Measurements from ENCODE around the gene SPEF1. TPM values are rescaled to one million over a fixed set of nuclear protein-coding genes. Genes with fewer than 3 reads are reported as not detected.
"Not testable (repeated sequence)": the region's sequence is repeated elsewhere in the genome, so short reads cannot be mapped to it uniquely, and the experiment has no call there.

SPEF1 gene
- total RNA-seq, 4 donors from 2014 or later = not detected

DNA sequence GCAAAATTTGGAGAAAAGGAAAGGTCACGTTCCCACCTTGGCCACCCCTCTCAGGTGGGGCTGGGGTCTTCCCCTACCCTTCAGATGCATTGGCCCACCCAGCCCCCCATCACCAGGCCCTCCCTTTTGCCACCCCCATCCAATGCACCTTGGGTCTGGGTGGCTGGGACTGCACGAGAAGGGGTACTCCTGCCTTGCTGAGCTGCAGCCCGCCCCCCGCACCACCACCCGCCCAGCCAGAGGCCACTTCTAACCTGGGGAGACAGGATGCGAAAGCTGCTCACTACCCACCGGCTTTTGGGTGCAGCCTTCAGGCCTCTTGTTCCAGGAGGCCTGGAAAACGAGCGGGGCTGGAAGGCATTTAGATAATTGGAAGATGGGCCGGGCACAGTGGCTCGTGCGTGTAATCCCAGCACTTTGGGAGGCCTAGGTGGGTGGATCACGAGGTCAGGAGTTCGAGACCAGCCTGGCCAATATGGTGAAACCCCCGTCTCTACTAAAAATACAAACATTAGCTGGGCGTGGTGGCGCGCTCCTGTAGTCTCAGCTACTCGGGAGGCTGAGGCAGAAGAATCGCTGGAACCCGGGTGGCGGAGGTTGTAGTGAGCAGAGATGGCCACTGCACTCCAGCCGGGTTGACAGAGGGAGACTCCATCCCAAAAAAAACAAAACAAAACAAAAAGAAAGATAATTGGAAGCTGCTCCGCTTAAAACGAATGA, 13.6 kb upstream of the SPEF1 start:
- Histone ChIP-seq H3K4me3 (peak overlapping the region; percentile 65), H3K27me3 (no peaks in the 10 kb centered on the region), H3K27ac (peak overlapping the region; percentile 94), H3K4me1 (peaks cover 49% of the 10 kb centered on the region), H3K36me3 (peaks cover 4% of the 10 kb centered on the region), H3K9me3 (no peaks in the 10 kb centered on the region)
- TF ChIP-seq POLR2A (IDR thresholded peaks at IDR 0.05) = no peak
- peak in 1 of 2 donors; percentile 72 for DNase-seq (ENCODE audit: low spot score in 2 of 2)
- WGBS = 82% methylated on average over 22 of the region's 25 CpGs

DNA sequence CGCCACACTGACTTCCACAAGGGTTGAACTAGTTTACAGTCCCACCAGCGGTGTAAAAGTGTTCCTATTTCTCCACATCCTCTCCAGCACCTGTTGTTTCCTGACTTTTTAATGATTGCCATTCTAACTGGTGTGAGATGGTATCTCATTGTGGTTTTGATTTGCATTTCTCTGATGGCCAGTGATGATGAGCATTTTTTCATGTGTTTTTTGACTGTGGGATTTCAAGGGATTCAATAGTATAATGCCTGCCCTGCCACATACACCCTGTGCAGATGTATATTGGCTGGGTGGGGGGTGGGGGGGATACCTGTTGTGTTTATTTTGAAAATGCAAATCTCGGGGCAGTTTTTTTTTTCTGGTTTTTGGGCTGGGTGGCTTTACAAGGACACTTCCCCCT, 12.9 kb upstream of the SPEF1 start:
- DNase-seq (ENCODE audit: low spot score in 2 of 2); H3K27ac ChIP-seq; H3K9me3 ChIP-seq; H3K36me3 ChIP-seq; H3K4me3 ChIP-seq; H3K27me3 ChIP-seq: not testable (repeated sequence)
- H3K4me1 ChIP-seq = peaks cover 42% of the 10 kb centered on the region
- WGBS = 82% methylated on average over 1 of the region's 3 CpGs

DNA sequence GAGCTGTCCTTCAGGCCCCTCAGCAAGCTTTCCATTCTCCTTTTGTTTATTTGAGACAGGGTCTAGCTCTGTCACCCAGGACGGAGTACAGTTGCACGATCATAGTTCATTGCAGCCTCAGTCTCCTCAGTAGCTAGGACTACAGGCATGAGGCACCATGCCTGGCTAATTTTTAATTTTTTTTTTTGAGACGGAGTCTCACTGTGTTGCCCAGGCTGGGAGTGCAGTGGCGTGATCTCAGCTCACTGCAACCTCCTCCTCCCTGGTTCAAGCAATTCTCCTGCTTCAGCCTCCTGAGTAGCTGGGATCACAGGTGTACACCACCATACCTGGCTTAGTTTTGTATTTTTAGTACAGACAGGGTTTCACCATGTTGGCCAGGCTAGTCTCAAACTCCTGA, 8.0 kb upstream of the SPEF1 start:
- peaks cover 36% of the 10 kb centered on the region for H3K4me1 ChIP-seq
- H3K4me3 ChIP-seq; H3K27ac ChIP-seq; H3K9me3 ChIP-seq; DNase-seq (ENCODE audit: low spot score in 2 of 2); H3K27me3 ChIP-seq; H3K36me3 ChIP-seq: not testable (repeated sequence)
- WGBS = 94% methylated on average over 4 of the region's 4 CpGs

DNA sequence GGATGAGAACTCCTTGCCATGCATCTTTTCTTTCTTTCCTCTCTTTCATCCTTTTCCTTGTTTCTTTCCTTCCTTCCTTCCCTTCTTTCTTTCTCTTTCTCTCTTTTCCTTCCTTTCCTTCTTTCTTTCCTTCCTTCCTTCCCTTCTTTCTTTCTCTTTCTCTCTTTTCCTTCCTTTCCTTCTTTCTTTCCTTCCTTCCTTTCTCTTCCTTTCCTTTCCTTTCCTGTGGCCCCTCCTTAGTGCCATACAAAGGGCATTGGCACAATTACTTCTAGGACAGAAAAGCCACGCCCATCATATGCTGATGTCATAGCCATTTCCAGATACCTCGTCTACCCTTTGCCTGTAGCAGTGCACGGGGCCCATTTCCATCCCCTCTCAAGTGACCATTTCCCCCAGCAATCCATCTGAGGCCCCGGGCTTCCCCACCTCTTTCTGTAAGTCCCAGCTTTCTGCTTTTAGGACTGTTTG, 7.5 kb upstream of the SPEF1 start:
- H3K9me3 ChIP-seq = no peaks in the 10 kb centered on the region
- WGBS = 50% methylated on average over 4 of the region's 4 CpGs

DNA sequence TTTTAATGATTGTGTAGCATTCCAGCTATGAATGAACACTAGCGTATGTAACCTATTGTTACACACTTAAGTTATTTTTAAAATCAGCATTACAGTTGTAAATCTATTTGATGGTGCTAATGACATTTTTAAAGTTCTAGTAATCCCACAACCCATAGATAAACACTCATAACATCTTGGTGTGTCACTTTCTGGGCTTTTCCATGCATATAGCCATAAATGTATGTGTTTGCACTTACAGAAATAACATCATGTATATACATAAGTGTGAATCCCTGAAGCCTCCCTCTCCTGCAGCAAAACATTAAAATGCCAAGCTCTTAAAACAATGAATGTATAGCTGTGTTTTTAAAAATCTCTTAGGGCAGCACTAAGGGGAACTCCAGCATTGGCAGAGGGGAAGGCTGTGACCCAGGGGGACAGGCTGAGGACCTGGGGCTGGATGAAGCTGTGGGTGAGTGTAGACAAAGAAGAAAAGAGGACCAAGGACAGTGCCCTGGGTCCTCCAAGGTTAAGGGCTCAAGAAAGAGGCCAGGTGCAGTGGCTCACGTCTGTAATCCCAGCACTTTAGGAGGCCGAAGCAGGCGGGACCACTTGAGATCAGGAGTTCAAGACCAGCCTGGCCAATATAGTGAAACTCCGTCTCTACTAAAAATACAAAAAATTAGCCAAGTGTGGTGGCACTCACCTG, 6.2 kb upstream of the SPEF1 start:
- no peaks in the 10 kb centered on the region for H3K27me3 ChIP-seq
- H3K4me3 ChIP-seq = peak overlapping the region; percentile 66
- H3K27ac ChIP-seq = no peak overlapping the region

More for the DNA sequence above, 7.5 kb upstream of the SPEF1 start:
- no peak for TF ChIP-seq POLR2A (IDR thresholded peaks at IDR 0.05)
- TF ChIP-seq POLR2AphosphoS5 (IDR thresholded peaks at IDR 0.05) = no peak
- TF ChIP-seq, protein P1, sequence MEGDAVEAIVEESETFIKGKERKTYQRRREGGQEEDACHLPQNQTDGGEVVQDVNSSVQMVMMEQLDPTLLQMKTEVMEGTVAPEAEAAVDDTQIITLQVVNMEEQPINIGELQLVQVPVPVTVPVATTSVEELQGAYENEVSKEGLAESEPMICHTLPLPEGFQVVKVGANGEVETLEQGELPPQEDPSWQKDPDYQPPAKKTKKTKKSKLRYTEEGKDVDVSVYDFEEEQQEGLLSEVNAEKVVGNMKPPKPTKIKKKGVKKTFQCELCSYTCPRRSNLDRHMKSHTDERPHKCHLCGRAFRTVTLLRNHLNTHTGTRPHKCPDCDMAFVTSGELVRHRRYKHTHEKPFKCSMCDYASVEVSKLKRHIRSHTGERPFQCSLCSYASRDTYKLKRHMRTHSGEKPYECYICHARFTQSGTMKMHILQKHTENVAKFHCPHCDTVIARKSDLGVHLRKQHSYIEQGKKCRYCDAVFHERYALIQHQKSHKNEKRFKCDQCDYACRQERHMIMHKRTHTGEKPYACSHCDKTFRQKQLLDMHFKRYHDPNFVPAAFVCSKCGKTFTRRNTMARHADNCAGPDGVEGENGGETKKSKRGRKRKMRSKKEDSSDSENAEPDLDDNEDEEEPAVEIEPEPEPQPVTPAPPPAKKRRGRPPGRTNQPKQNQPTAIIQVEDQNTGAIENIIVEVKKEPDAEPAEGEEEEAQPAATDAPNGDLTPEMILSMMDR (IDR thresholded peaks at IDR 0.05) = no peak
- no peak for TF ChIP-seq EP300 (IDR thresholded peaks at IDR 0.05)
- Histone ChIP-seq H3K27me3 (no peaks in the 10 kb centered on the region), H3K4me1 (peaks cover 41% of the 10 kb centered on the region), H3K36me3 (peaks cover 3% of the 10 kb centered on the region), H3K27ac (no peak overlapping the region), H3K4me3 (no peak overlapping the region)
- DNase-seq (ENCODE audit: low spot score in 2 of 2) = no peak

DNA sequence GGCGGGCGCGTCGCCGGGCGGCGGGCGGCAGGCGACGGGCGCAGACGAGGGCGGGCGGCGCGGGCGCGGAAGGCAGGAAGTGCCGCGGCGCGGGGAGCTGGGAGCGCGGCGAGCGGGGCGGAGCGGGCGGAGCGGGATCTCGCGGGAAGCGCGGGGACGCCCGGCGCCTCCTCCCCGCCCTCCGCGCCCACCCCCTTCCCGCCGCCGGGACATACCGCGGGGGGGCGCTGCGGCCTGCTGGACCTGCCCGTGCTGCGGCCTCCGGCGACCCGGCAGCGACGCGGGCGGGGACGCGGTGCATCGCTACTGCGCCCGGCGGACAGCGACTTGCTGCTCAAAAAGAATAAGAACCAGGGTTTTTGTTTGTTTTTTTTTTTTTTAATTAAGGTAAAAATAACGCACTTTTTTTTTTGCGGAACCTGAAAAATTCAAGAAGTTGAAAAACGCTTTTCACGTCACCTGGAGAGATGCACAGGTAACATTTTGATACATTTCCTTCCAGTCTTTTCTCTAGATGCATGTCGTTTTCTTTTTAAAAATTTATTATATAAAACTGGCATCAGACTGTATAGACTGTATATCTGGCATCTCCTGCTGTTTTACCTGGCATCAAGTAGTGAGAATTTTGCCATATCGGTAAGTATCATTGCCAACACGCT, 5.5 kb upstream of the SPEF1 start, which contains the start of gene CENPB:
CENPB (minus strand) TSS at position 76 of the 659 bp plus-strand sequence. CDS start 257 bp downstream, outside the sequence.
- TF ChIP-seq POLR2A (IDR thresholded peaks at IDR 0.05) (no peak), POLR2AphosphoS5 (IDR thresholded peaks at IDR 0.05) (peak in 1 of 3 donors; percentile 43), EP300 (IDR thresholded peaks at IDR 0.05) (no peak)
- TF ChIP-seq, protein P1 (IDR thresholded peaks at IDR 0.05) = peak; percentile 67 to 93
- 2% methylated on average over 29 of the region's 70 CpGs for WGBS

More for the DNA sequence above, 6.2 kb upstream of the SPEF1 start:
- peaks cover 53% of the 10 kb centered on the region for H3K4me1 ChIP-seq
- H3K9me3 ChIP-seq = no peaks in the 10 kb centered on the region
- H3K36me3 ChIP-seq = peaks cover 3% of the 10 kb centered on the region
- WGBS = 71% methylated on average over 5 of the region's 5 CpGs
- TF ChIP-seq EP300 (IDR thresholded peaks at IDR 0.05) (no peak), POLR2AphosphoS5 (IDR thresholded peaks at IDR 0.05) (no peak), POLR2A (IDR thresholded peaks at IDR 0.05) (no peak)
- TF ChIP-seq, protein P1 (IDR thresholded peaks at IDR 0.05) = no peak
- no peak for DNase-seq (ENCODE audit: low spot score in 2 of 2)

More for the DNA sequence above, 5.5 kb upstream of the SPEF1 start, which contains the start of gene CENPB:
- Histone ChIP-seq H3K4me3 (peak within 1 kb of the TSS; percentile 66), H3K36me3 (peaks cover 3% of the 10 kb centered on the region), H3K4me1 (peaks cover 60% of the 10 kb centered on the region), H3K27ac (peak within 1 kb of the TSS; percentile 86), H3K27me3 (no peaks in the 10 kb centered on the region), H3K9me3 (no peaks in the 10 kb centered on the region)
- peak; percentile 91 to 94 for DNase-seq (ENCODE audit: low spot score in 2 of 2)

Measured in suprapubic skin (tissue), 4 donors.